ENCODE measurements around the gene RUFY4.

- TF ChIP-seq CTCF (conservative IDR thresholded peaks at IDR 0.05; ENCODE audit: low read length) (no peak), EZH2phosphoT487 (IDR thresholded peaks at IDR 0.05; ENCODE audit: borderline replicate concordance) (no peak)
These were observed 11.2 kb downstream of the RUFY4 start for GRCh38 chr2:218079943-218080913.
